Stimulated activated naive CD4-positive, alpha-beta T cell treated with Interleukin-2 at 50 U/mL for 16 hours (primary cell): ENCODE measurements around the gene GFRA3.
"Not testable (repeated sequence)": the region's sequence is repeated elsewhere in the genome, so short reads cannot be mapped to it uniquely, and the experiment has no call there.

ENCODE experiments used
- DNase-seq: peaks from one replicate; lab custom pipeline; 2025; lab: John Stamatoyannopoulos, UW

Gene GFRA3, protein sequence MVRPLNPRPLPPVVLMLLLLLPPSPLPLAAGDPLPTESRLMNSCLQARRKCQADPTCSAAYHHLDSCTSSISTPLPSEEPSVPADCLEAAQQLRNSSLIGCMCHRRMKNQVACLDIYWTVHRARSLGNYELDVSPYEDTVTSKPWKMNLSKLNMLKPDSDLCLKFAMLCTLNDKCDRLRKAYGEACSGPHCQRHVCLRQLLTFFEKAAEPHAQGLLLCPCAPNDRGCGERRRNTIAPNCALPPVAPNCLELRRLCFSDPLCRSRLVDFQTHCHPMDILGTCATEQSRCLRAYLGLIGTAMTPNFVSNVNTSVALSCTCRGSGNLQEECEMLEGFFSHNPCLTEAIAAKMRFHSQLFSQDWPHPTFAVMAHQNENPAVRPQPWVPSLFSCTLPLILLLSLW

DNA sequence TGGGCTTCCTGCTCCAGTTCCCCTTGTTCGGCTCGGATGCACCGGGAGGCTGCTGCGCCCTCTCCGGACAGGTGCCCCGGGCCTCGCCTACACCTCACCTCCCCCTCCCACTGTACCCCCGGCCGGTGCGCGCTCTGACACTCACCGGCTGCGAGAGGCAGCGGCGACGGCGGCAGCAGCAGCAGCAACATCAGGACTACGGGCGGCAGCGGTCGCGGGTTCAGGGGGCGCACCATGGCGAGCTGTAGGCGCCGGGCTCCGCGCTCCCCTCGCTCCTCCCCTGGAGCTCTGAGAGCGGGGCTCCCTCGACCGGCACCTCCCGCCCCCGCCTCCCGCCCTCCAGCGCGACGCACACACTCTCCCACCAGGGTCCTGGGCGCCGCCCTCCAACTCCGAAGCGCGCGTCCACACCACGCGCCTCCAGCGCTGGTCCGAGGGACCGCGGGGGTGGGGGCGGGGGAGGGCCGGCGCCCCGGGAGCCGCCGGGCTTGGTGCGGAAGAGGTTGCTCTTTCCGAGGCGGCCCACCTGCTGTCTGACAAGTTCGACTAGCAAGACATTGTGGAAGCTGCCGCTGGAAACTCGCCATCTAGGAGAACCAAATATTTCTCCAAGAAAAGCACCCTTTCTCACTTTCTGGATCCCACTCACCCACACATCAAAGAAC, at the start of gene GFRA3:
GFRA3 (minus strand) TSS at position 433 of the 665 bp plus-strand sequence; CDS start at position 236, 197 bp downstream.
- DNase-seq: no peak

DNA sequence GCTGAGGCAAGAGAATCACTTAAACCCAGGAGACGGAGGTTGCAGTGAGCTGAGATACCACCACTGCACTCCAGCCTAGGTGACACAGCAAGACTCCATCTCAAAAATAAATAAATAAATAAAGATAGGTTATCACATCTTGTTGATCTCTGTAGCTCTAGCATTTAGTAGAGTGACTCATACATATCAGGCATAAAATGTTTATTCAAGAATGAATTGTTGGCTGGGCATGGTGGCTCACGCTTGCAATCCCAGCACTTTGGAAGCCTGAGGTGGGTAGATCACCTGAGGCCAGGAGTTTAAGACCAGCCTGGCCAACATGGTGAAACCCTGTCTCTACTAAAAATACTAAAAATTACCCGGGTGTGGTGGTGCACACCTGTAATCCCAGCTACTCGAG, 43.8 kb upstream of the GFRA3 start:
- DNase-seq: not testable (repeated sequence)

DNA sequence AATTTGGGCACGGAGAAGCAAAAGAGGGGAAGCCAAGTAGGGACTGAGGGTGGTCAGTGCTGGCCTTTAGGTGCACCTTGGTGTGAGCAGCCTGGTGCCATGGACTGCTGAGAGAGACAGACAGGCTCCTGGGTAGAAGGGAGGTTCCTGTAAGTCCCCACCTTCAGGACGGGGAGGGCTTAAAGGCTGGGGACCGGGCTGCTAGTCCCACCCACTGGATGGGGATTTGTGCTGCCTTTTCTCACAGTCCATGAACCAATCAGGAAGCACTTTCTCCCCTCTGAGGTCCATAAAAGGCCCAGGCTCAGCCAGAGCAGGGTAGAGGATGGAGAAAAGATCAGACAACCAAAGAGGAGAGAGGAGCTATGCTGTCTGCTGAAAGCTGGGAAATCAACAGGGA, 41.9 kb upstream of the GFRA3 start:
- DNase-seq: no peak

DNA sequence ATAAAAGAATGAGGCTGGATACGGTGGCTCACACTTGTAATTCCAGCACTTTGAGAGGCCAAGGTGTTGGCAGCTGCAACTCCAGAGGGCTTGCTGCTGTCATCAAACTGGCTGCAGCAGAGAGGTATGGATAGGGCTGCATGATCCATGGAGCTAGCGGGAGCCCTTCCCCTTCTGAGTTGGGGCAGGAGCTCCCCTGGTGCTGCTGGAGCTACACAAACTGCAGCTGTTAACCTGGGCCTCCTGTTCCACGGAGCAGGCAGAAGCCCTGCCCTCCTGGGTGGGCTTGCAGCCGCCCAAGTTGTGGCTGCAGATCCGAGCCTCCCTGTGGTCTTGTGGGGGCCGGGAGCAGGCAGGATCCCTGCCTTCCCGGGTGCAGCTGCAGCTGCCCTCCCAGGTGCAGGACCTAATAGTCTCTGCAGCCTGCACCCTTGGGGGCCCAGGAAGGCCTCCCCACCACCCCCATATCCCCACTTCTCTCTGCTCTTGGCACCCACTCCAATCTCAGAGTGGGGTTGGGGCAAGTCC, 41.4 kb upstream of the GFRA3 start:
- DNase-seq: no peak

DNA sequence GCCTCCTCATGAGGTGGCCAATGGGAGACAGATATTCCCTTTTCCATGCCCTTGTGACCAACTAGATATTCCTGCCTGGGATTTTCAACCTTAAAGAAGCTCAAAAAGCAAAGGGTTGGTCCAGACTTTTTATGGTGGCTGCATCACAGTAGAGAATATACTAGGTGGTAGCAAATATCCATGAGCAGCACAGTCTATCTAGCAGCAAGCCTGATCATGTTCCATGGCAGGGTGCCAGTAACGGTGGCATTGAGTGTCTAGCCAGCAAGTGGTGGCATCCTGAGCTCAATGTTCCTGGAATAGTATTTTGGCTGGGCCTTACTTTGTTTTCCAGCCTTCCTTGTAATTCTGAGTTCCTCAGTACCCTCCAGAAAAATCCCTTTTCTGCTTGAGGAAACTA, 31.4 kb upstream of the GFRA3 start:
- DNase-seq: no peak

DNA sequence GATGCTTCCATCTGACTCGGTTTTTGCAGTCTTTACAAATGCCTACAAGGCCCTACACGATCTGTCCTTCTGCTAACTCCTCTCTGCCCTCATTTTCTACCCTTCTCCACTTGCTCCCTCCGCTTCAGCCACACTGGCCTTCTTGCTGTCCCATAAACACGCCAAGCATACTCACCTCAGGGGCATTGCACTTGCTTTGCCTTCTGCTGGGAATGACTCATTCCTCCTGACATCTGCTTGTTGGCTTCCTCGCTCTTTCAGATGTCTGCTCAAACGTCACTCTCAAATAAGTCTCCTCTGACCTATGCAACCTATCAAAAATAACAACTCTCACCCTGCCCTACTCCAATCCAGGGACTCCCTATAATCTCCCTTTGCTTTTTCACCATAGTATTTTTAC, 29.0 kb upstream of the GFRA3 start:
- DNase-seq: no peak

DNA sequence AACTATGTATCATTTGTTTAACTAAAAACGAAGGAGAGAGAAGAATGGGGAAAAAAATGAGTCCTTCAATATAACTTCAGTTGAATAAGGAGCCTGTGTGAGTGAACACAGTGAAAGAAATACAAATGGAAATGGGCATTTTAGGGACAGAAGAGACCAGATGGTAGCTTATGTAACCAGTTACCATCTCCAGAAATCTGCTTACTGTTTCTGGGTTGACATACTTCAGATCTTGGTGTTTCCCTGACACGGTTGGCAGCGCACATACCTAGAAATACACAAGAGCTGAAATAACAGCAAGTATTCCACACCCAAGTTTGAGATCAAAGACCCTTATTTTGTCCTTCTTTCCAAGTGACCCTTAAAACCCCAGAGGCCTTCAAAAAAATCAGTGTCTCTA, 14.9 kb upstream of the GFRA3 start:
- no peak for DNase-seq

DNA sequence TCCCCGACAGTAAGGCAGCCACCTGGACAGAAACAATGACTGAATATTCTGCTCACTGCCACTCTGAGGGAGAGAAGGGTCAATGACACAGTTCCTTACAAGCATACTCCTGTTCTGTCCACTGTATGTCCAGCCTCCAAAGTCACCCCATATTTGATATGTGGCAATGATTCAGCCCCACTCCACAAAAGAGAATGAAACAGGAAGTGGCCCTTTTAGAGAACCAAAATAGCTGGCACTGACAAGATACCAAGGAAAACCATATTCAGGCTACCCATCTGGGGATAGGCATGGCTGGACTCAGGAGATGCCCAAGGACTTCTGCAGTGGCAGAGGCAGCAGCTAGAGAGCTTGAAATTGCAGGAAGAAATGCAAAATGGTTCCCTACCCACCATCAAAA, 12.8 kb upstream of the GFRA3 start:
- DNase-seq: no peak

DNA sequence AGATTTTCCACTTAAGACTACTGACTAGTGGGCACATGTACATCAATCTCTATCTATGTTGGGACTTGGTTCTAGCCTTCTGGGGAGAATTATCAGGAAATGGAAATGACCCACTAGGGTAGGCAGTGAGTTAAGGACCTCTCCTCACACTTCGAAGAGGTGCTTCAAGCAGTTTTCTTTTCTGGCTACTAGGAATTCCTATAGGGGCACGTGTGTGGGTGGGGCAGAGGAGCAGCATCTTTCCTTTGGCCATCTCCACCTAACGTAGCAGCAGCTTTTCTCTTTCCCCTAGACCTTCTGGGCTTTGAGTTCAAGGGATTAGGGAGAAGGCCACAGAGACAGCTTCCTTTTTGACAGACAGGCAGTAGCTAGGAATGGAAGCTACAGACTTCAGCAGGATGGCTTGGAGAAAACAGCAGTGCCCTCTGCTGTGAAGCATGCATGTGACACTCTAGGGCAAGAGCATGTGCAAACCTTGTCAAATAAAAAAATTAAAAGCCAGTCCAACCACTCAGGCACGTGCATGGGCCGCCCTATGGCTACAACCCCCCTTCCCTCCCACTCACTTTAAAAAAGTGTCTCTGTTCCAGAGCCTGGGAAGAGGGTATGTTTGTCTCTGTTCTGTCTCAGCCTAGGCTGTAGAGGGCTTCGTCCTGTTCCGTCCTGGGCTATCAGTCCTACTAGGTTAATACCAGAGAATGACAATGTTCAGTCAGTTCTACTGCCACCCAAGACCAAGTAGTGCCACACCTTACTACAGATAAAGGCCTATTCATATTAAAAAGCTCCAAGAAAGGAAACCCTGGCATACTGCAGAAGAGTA, 8.7 kb upstream of the GFRA3 start:
- no peak for DNase-seq

DNA sequence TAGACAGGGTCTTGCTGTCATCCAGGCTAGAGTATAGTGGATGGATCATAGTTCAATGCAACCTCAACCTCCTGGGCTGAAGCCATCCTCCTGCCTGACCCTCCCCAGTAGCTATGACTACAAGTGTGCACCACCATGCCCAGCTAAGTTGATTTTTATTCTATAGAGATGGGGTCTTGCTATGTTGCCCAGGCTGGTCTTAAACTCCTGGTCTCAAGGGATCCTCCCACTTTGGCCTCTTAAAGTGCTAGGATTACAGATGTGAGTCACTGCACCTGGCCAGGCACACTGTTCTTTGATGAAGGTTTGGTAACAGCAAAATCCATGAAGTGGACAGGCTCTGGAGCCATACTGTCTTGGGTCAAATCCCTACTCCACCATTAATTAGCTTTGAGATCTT, 6.5 kb upstream of the GFRA3 start:
- DNase-seq: no peak

DNA sequence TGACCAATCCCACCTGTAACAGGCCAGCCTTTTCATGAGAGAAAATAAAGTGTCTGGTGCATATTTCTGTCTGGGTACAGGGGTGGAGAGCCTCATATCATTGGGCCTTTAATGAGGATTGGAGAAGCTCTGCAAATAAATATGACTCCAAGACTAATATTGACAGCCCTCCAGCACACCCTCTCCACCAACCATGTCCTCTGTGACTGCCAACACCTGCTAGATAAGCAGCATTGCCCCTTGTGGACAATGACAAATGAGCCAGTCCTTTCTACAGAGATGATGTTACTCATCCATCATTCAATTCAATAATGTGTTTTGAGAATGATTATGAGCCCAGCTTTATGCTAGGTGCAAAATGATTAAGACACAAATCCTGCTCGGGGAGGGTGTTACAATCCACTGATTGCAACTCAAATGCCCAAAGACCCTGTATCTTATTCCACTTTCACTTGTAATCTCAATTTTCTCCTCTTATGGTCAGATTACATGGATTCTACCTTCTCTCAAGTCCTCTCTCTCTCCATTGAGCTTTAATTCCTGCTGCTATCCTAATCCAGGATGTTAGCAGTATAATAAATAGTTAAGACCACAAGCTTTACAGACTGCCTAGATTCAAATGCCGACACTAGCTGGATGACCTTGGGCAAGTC, 2.1 kb upstream of the GFRA3 start:
- no peak for DNase-seq

DNA sequence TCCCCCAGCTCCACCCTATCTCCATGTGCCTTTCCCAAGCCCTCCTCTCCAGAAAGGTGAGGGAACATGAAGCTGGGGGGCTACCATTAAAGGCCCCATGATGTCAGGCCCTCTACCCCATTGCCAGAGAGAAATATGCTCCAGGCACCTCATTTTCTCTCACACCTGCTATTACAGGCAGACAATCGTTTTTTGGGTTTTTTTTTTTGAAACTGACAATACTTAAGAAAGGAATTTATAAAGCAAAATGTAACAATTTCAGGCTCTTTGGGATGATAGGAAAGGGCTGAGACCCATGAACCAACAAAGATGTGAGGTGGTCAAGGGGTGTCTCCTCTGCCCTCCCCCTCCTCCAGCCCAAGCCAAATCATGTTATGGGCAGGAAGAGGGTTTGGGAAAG, 1.5 kb upstream of the GFRA3 start:
- no peak for DNase-seq

DNA sequence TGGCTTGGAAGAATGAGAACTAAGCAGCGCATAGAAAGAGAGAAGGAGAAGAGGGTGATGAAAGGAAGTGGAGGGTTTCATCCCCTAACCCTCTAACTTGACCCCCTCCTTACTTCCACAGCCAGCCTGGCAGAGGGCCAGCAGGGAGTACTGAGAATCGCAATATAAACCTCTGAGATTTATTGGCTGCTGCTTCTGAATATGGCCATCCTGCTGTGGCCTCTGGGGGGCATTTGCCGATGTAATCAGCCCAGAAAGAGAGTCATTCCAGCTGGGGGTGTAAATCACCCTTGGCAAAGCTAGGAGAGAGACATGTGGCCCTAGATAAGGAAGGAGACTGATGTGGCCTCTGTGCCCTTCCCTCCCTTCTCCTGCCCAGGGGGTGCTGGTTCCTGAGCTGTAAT, 960 bp upstream of the GFRA3 start:
- no peak for DNase-seq

DNA sequence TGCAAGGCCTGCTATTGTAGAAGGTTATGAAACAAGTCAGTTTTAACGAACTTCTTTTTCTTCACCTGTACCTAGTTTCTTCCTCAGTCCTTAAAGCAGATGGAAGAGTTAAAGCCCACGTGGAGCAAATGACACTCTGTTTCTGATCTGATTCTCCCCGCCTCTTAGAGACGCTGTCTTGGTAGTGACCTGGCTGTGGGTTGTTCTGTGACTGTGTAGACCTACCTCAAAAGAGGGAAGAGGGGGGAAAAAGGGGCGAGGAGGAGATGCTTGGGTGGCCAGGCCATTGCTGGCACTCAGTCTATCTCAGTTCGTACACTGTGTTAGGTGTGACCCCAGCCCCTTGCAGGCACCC, 610 bp downstream of the GFRA3 start:
- no peak for DNase-seq

DNA sequence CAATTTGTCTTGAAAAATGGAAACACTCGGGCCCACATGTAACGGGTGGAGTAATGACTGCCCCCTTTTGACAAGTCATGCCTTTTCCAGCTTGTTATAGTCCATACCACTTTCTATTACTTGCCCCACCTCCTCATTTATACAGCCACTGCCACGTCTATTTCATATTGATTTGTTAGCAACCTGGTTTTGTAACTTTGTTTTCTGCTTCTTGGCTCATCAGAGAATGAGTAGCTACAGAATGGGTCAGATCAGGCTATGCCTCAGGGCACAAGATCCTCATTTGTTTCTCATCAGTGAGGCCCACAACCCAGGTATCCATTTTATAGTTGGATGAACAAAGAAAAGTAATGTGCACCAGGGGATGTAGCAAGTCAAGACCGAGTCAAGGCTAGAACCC, 1.7 kb downstream of the GFRA3 start:
- DNase-seq: no peak

DNA sequence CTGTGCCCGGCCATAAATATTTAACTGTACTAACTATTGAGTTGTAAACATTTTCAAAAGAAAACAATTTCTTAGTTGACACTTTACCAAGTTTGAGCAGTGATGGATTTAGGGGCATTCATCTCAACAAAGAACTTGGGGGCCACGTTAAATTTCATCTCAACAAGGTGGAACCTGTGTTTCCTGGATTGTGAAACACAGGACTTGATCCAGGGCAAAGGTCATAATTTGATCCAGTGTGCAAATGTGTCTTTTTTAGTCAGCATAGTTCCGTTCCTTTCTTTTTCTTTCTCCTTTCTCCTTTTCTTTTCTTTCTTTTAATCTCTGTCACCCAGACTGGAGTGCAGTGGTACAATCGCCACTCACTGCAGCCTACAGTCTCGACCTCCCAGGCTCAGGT, 3.1 kb downstream of the GFRA3 start:
- no peak for DNase-seq

DNA sequence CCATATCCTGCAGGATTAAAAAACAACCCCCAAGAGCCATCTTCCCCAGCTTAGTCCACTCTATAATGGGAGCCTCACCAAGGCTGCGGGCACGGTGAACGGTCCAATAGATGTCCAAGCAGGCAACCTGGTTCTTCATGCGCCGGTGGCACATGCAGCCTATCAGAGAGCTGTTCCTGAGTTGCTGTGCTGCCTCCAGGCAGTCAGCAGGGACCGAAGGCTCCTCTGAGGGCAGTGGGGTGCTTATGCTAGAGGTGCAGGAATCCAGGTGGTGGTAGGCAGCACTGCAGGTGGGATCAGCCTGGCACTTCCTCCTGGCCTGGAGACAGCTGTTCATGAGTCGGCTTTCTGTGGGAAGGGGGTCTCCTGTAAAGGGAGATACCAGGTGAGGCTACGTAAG, 10.2 kb downstream of the GFRA3 start:
- DNase-seq: no peak

DNA sequence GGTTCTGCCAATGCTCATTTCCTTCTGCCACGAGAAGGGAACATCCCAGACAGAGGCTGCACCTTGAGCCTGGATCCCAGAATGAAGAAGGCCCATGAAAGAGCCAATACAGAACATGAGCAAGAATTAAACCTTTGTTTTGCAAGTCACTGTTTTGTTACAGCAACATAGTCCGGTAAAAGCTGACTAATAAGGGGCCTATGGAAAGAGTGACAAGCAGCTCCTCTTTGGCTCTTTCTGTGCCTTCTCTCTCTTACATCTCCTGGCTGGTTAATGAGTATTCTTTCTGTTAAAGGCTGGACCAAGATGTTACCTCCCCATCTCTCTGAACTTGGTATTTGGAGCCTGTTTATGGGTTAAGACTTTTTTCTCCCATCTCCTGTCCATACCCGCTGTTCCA, 10.8 kb downstream of the GFRA3 start:
- DNase-seq: no peak

DNA sequence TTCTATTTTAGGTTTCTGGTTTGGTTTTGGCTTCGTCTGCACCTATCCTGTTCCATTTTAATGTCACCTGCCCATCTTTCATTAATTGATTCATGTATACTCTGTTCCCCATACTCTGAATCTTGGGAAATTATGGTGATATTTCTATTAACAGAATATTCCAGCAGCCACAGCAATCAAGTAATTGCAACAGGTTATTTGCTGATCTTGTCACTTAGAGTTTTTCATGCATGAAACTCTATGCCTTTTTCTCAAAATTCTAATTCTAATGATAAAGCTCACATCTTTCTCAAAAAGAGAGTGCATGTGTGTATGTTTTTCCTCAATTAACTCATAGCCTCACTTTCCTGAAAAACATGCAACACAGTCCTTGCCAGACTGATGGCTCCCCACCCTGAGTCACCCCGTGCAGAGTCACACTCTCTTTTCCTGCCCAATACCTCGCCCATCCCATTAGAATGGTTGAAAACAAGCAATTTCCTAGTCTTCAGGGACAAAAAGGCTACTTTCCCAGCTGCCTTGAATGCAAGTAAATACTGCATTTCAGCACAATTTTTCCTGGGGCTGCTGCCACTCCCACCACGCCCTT, 15.6 kb downstream of the GFRA3 start:
- DNase-seq: no peak

DNA sequence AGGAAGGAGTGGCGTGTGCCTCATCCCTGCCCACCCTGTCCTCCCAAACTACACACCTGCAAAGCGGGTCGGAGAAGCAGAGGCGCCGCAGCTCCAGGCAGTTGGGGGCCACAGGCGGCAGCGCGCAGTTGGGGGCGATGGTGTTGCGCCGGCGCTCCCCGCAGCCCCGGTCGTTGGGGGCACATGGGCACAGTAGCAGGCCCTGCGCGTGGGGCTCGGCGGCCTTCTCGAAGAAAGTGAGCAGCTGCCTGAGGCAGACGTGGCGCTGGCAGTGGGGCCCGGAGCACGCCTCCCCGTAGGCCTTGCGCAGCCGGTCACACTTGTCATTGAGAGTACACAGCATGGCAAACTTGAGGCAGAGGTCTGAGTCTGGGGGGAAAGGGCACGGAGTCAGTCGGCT, 16.8 kb downstream of the GFRA3 start:
- DNase-seq: no peak

DNA sequence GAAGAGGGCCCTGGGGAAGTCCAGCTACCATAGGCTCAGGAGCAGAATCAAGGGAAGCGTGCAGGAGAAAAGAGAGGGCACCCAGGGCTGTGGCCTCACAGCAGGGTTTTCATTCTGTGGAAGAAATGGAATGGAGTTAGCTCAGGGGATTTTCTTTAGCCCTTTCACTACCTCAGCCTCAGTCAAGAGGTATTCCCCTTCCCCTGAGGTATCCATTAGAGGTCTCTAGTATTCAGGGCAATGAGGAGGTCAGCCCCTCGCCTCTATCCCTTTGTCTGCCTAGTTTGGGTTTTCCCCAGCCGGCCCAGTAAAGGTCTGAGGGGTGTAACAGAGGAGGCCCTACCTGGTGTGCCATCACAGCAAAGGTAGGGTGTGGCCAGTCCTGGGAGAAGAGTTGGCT, 21.5 kb downstream of the GFRA3 start:
- no peak for DNase-seq

DNA sequence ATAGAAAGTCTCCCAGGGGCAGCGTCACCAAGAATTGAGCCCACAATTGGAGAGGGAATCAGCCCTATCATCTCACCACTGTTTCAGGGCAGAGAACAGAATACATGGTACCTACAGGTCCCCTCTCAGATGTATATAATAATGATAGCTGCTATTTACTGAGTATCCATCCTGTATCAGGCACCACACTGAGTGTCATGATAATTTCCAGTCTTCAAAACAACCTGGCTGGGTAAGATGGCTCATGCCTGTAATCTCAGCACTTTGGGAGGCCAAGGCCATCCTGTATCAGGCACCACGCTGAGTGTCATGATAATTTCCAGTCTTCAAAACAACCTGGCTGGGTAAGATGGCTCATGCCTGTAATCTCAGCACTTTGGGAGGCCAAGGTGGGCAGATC, 26.6 kb downstream of the GFRA3 start:
- not testable (repeated sequence) for DNase-seq
